GM19025 (cell line): ENCODE results near the gene DNAJC13.

ENCODE experiments used
- ATAC-seq: cut with Tn5 transposase; IDR thresholded peaks from one replicate; pipeline ENCODE4 v1.9.1; 2021; ENCODE audit warnings: mild to moderate bottlenecking, low read depth, moderate library complexity; ENCODE audit not compliant: unreplicated experiment

Gene DNAJC13

GRCh38 chr3:132587401-132587800 lies 170.1 kb downstream of the DNAJC13 start:
- ATAC-seq: no peak
